Measurements from ENCODE around the gene HPX.

- no peak for TF ChIP-seq CTCF (IDR thresholded peaks at IDR 0.05)
- TF ChIP-seq POLR2A (IDR thresholded peaks at IDR 0.05): no peak
Observed at GRCh38 chr11:6437993-6438392, 2.8 kb downstream of the HPX start.

Measured in thyroid gland (tissue), 4 donors.